Esophagus mucosa (tissue), 1 donor: ENCODE measurements around the gene C16orf95. TPM values are rescaled to one million over a fixed set of nuclear protein-coding genes. Genes with fewer than 3 reads are reported as not detected.
A peak's percentile ranks its signal among the peaks of the same experiment; 100 is the strongest.

Experiments
- ATAC-seq: fragments of 200-7000 bp; cut with Tn5 transposase; one replicate; pipeline ENCODE4 v1.9.1; 2020
- total RNA-seq: library from RNA; stranded (reverse); gene quantifications from one replicate; pipeline ENCODE4 v1.2.4, GENCODE V29; 2023
- donor health status: DM: yes; HTN: yes; CAD: no.

C16orf95 gene
- total RNA-seq, 1 donor from 2014 or later: 6.5 TPM

- ATAC-seq: no peak
Measured at GRCh38 chr16:87314990-87315420, 2.2 kb downstream of the C16orf95 start.

GRCh38 chr16:87312008-87312407 is 5.2 kb downstream of the C16orf95 start:
- no peak for ATAC-seq

GRCh38 chr16:87311387-87311786 is 5.8 kb downstream of the C16orf95 start:
- peak; percentile 7 for ATAC-seq

GRCh38 chr16:87310610-87311009 is 6.6 kb downstream of the C16orf95 start:
- no peak for ATAC-seq

GRCh38 chr16:87309620-87310525 is 7.3 kb downstream of the C16orf95 start:
- ATAC-seq: no peak

- no peak for ATAC-seq
Measured at GRCh38 chr16:87308826-87309225, 8.4 kb downstream of the C16orf95 start.

- ATAC-seq: no peak
Measured at GRCh38 chr16:87306516-87306915, 10.7 kb downstream of the C16orf95 start.

GRCh38 chr16:87305505-87306391 is 11.4 kb downstream of the C16orf95 start:
- ATAC-seq: peak; percentile 70

- ATAC-seq: peak; percentile 48
Measured at GRCh38 chr16:87304951-87305350, 12.2 kb downstream of the C16orf95 start.

- peak; percentile 56 for ATAC-seq
Measured at GRCh38 chr16:87303962-87304521, 13.2 kb downstream of the C16orf95 start.

GRCh38 chr16:87303431-87303930 is 13.7 kb downstream of the C16orf95 start:
- ATAC-seq: no peak

- ATAC-seq: no peak
Measured at GRCh38 chr16:87298857-87299465, 18.2 kb downstream of the C16orf95 start.

- no peak for ATAC-seq
Measured at GRCh38 chr16:87297918-87298631, 19.1 kb downstream of the C16orf95 start.

- ATAC-seq: no peak
Measured at GRCh38 chr16:87297407-87297806, 19.8 kb downstream of the C16orf95 start.

GRCh38 chr16:87295661-87296531 is 21.3 kb downstream of the C16orf95 start:
- no peak for ATAC-seq

GRCh38 chr16:87295259-87295658 is 21.9 kb downstream of the C16orf95 start:
- ATAC-seq: peak; percentile 71

- ATAC-seq: no peak
Measured at GRCh38 chr16:87293990-87294389, 23.2 kb downstream of the C16orf95 start.

GRCh38 chr16:87291944-87292343 is 25.2 kb downstream of the C16orf95 start:
- no peak for ATAC-seq

- ATAC-seq: no peak
Measured at GRCh38 chr16:87288753-87289362, 28.3 kb downstream of the C16orf95 start.
